NT2/D1 (cell line): Measurements from ENCODE around the gene MTREX.

Experiments
- SUZ12 ChIP-seq: IDR thresholded peaks from 2 replicates; pipeline ENCODE4 v1.6.1; 2011; ENCODE audit not compliant: insufficient read length, insufficient read depth; ENCODE audit errors: extremely low read depth
- YY1 ChIP-seq: IDR thresholded peaks from 2 replicates; pipeline ENCODE4 v1.6.1; 2011; ENCODE audit not compliant: insufficient read length, insufficient read depth
- ZNF274 ChIP-seq: IDR thresholded peaks from 2 replicates; pipeline ENCODE4 v1.6.1; 2011; ENCODE audit warnings: mild to moderate bottlenecking, low read depth, low read length

DNA sequence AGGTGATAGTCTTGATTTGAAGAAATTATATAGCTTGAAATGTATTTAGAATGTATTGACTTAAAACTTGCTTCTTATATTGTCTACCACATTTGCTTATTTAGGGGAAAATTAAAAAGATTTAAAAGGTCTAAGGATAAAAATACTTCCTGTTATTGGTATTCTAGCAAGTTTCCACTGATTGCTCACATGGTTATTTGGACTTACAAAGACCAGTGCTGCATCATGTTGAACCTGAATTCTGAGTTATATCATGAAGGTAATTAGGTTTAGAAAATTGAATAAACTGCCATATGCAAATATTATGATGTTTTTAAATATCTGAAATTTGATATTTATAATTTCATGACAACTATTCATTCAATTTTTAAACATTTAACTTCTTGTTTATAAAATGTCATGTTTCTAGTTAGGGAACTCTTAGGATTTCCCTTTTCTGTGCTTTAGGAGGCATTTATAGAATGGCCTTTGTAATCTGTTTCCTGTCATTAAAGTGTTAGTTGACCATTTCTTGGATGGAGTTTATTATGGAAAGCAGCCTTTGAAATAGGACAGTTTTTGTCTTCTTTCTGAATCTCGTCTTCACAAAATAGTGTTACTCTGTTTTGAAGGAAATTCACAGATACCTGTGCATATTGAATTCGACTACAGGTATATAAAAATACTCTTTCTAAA lies 85.8 kb downstream of the MTREX start:
- TF ChIP-seq ZNF274 = no peak
- no peak for TF ChIP-seq YY1
- no peak for TF ChIP-seq SUZ12
